ENCODE results near the gene ACTG2. TPM values are rescaled to one million over a fixed set of nuclear protein-coding genes. Genes with fewer than 3 reads are reported as not detected.
"Not testable (repeated sequence)": the region's sequence is repeated elsewhere in the genome, so short reads cannot be mapped to it uniquely, and the experiment has no call there.

The ACTG2 gene
- total RNA-seq, 1 donor = not detected

DNA sequence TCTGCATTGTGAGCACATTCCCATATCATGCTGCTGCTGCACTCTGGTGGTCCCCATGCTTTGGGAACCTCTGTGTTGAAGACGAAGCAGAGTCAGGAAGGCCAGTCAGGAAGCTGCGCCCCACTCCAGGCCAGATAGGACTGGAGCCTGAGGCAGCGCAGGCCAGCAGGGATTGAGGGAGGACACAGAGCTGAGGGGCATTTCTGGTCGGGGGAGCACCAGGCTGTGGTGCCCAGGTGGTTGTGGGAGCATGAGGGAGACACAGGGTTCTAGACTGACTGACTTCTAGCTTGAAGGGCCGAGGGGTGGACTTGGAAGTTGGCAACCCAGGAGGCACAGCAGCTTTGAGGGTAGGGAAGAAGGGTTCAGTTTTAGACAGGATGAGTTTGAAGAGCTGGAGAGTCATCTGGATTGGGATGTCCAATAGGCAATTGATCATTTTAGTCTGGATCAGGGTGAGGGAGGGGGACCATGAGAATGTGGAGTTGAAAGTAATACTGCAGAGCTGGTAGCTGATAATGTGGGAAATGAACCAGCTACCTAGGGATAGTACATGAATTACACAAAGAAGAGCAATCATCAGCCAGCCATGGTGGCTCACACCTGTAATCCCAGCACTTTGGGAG is 1.4 kb upstream of the ACTG2 start:
- no peak for DNase-seq (ENCODE audit: low read depth in 2 of 3, low spot score in 2 of 3)

DNA sequence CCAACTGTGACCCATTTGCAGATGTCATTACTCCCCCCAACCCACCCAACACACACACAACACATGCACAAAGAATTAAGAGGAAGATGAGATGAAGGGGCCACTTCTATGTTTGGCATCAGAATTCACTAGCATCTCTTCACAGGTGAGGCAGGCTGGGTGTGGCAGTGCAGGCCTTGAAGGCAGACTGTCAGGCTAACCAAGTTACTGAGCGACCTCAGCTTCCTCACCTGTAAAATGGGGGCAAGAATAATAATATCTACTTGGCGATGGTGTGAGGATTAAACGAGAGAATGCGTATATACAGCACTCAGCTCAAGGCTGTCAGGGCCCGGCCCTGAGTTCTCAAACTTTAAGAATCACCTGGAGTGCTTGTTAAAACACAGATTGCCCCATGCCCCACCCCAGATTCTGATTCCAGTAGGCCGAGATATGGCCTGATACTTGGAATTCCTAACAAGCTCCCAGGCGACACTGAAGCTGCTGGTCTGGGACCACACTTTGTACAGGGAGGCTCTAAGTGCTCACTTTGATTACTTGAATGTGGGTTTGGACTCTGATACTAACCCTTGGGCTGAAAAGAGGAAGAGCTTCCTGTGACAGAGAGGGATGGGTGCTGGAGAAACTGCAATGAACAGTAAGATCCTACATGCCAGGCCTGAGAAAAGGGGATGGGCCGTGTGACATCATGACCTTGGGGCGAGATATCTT is 1.1 kb downstream of the ACTG2 start:
- DNase-seq (ENCODE audit: low read depth in 2 of 3, low spot score in 2 of 3) = no peak

DNA sequence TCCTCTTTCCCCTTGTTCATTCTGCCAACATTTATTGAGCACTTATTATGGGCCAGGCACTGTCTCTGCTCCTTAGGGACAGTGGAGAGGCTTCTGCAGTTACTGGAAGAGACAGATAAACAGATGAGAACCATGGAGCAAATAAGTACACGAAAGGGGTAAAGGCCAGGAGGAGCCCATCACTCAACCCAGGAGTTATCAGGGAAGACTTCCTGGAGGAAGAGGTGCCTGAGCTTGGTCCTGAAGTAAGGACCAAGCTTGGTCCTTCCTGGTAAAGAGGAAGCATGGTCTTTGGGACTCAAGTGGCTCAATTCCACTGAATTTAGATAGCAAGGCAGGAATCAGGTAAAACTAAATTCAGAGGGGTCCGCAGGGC is 1.7 kb downstream of the ACTG2 start:
- no peak for DNase-seq (ENCODE audit: low read depth in 2 of 3, low spot score in 2 of 3)

DNA sequence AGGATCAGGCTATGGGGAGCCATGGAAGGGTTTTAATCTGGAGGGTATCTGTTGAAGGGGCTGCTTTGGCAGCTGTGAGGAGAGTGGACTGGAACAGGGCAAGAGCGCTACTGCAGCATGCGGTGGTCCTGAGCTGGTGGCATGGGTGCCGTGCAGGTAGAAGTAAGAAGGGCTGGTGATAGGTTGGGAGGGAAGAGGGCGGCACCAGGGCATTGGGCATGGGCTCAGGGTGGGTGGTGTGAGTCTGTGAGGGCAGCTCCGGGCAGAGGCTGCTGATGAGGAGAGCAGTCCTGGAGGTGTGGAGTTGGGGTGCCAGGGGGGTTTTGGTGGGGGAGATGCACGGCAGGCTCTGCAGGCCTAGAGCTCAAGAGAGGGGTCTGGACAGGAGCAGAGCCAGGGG is 2.1 kb downstream of the ACTG2 start:
- no peak for DNase-seq (ENCODE audit: low read depth in 2 of 3, low spot score in 2 of 3)

DNA sequence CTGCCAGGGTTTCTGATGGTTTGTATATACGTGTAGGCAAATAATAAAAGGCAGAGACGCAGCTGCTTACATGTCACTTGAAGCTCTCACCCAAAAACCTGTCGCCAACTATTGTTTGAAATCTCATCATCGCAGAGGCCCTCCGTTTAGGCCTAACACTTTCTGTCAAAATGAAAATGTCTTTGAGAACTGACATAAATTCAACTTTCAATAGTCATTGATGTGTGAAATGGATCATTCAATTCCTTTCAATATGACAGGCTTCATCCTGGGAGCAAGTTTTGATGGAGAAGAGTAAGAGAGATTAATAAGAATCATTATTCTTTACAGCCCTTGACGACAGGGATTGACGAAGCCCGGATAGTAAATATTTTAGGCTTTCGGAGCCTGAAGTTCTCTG is 2.7 kb downstream of the ACTG2 start:
- DNase-seq (ENCODE audit: low read depth in 2 of 3, low spot score in 2 of 3) = no peak

DNA sequence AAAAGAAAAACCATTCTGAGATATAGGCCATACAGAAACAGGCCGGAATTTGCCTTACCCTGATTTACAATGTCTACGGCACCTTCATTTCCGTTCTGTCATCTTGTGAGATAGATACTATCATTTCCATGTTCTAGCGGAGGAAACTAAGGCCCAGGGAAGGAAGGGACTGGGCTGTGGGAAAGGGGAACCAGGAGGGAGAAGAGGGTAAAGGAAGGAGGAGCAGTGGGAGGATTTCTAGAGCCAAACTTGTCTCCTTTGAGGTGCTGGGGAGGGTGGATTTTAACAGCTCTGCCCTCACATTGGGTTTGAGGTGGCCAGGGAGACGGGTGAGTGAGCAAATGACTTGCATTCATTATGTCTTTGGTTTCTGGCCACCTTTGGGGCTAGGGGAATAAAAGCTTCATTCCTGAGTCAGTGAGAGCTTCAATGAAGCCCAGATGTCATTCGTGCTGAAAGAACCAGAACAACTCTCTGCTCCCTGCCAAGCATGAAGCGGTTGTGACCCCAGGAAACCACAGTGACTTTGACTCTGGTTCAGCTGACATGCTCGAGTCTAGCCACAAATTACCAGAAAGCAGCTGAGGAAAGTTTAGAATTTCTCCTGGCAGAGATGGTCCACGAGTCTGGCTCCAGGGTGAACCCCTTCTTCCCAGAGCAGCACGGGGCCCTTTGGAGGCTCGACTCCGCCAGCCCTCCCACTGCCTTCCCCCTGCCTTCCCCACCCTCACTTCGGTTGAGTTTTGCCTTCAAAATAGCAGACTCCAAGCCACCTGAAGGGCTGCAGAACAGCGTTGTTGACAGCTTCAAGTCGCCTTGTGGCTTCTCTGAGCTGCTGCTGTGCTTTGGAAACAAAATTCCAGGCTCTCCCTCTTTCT is 3.8 kb downstream of the ACTG2 start:
- peak in 2 of 3 donors; percentile 50 to 79 for DNase-seq (ENCODE audit: low read depth in 2 of 3, low spot score in 2 of 3)

DNA sequence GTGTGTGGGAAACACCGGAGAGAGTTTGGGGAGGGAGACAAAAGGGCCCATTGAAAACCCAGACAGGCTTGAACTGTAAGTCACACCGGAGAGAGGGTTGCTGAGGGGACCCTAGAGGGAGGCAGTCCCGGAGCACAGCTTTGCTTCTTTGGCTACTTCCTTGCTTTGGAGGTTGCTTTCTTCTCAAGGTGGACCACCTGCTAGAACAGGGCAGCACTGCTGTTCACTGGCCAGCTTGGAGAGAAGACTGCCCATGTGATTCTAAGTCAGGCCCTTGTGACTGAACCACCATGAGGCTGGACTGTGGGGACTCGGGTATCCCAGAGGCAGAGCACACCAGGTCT is 4.4 kb downstream of the ACTG2 start:
- no peak for DNase-seq (ENCODE audit: low read depth in 2 of 3, low spot score in 2 of 3)

DNA sequence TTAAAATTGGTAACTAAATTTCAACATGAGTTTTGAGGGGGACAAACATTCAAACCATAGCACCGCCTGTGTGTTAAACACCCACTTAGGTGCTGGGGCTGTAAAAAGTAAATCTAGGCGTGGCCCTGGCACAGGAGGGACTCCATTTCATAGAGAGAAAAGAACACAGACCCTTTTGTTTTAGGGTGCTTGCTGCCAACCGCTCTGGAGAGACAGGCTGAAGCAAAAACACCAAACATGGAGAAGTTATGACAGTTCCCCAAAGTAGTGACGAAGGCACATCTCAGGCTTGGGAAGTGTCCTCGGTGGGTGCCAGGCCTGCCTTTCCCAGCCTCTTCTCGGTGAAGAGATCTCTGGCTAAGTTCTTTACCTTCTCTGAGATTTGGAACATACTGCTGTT is 5.1 kb downstream of the ACTG2 start:
- no peak for DNase-seq (ENCODE audit: low read depth in 2 of 3, low spot score in 2 of 3)

DNA sequence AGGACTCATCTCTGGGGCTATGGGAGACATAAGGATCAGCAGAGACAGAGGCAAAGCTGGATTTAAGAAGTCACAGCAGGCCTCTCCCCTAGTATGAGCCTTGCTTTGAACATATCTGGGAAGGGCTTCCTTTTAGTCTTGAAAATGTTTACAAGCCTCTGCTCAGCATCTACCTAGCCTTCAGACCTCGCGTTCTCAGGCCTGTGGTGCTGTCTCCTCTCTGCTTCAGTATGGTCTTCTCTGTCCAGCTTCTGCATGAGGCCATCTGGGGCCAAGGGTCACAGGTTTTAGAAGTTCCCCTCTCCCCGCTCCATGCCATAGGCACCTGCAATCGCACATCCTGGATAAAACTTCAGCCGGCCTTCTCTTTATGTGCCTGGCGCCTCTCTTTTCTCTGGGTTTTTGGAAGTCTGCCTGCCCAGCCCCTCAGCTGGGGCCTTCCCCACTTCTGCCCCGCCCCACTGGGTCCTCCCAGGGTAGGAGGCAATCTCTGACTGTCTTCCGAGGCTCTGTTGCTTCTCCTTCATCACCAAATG is 7.1 kb downstream of the ACTG2 start:
- no peak for DNase-seq (ENCODE audit: low read depth in 2 of 3, low spot score in 2 of 3)

DNA sequence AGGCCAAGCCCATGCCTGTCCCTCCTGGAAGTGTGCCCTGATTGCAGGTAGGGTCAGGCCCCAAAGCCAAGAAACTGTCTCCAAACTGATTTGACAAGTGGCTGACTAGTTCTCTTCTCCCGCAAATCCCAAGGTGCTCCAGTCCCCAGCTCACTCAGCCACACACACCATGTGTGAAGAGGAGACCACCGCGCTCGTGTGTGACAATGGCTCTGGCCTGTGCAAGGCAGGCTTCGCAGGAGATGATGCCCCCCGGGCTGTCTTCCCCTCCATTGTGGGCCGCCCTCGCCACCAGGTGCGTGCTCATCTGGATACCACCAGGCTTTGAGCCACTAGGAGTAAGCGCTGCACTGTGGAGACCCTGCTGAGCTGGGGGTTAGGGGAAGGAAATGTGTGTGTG is 8.3 kb downstream of the ACTG2 start:
- DNase-seq (ENCODE audit: low read depth in 2 of 3, low spot score in 2 of 3) = no peak

DNA sequence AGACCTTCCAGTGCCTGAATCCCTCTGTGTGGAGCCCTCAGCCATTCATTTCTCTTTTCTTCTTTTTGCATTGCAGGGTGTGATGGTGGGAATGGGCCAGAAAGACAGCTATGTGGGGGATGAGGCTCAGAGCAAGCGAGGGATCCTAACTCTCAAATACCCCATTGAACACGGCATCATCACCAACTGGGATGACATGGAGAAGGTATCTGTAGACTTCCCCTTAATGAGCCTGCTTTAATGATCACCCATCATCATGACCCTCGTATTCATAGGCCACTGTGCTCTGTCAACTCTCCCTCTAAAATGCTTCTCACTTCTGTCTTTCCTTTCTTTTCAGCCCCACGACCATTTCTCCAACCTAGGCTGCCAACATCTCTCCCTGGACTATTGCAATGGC is 9.5 kb downstream of the ACTG2 start:
- DNase-seq (ENCODE audit: low read depth in 2 of 3, low spot score in 2 of 3) = no peak

DNA sequence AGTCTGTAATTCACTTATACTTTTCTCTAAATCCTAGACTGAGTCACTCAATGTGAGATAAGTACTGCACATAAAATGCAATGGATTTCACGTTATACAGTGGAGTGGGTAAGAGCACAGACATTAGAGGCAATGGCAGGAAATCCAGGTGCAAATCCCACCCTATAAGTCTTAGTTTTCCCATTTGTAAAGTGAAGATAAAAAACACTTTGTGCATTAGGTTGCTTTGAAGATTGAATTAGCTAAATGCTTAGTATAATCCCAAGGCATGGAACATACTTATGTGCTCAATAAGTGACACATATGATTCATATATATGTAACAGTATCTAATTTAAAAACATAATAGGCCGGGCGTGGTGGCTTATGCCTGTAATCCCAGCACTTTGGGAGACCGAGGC is 10.5 kb downstream of the ACTG2 start:
- DNase-seq (ENCODE audit: low read depth in 2 of 3, low spot score in 2 of 3) = no peak

DNA sequence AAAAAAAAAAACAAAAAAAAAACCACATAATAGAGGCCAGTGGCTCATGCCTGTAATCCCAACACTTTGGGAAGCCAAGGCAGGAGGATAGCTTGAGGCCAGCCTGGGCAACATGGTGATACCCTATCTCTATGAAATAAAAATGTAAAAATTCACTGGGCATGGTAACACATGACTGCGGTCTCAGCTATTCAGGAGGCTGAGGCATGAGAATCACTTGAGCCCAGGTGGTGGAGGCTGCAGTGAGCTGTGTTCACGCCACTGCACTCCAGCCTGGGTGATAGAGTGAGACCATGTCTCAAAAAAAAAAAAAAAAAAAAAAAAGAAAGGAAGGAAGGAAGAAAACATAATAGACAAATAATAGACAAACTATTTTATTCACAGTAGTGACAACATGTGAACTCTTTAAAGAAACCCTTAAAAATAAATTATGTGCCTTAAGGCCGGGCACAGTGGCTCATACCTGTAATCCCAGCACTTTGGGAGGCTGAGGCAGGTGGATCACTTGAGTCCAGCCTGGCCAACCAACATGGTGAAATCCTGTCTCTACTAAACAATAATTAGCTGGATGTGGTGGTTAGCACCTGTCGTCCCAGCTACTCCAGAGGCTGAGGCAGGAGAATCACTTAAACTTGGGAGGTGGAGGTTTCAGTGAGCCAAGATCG is 11.3 kb downstream of the ACTG2 start:
- DNase-seq (ENCODE audit: low read depth in 2 of 3, low spot score in 2 of 3) = not testable (repeated sequence)

DNA sequence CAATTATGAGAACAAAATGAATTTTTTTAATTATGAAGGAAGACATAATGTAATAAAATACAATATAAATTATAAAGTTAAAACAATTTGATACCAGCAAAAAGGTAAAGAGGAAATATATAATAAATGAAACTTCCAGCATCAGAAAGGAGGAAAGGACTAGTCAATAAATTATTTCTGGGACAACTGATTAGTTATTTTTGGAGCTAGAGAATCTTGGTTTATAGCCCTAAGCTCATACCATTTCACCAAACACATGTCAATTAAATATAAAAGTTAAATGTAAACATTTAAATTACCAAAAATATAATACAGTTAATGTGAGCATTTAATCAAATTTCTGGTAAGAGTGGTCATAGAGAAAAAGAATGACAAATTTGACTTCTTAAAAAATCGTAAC is 12.1 kb downstream of the ACTG2 start:
- no peak for DNase-seq (ENCODE audit: low read depth in 2 of 3, low spot score in 2 of 3)

DNA sequence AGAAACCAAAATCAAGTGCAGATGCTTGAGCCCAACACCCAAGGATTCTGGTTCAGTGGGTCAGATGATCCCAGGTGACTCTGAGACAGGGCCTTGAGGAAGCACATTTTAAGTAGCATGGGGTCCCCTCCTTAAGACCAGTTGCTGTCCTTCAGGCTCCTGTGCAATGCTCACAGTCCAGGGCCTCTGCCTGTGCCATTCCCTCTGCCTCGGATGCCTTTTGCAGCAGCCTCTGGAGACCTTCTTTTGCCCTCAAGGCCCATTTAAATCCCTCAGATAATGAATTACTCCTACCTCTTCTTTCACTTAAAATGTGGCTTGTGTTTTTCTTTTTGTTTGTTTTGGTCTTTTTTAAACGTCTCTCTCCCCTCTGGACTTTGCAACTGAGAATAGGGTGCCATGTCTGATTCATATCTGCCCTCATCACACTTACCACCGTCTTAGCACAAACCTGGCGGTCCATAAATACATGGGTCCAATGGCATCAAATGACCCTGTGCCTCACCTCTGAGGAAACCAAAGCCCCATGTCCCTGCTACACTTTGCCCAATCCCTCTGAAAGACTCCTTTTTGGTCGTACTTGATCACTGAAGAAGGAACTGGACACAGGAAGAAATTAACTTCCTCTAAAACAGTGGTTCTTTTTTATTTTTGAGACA is 14.2 kb downstream of the ACTG2 start:
- no peak for DNase-seq (ENCODE audit: low read depth in 2 of 3, low spot score in 2 of 3)

DNA sequence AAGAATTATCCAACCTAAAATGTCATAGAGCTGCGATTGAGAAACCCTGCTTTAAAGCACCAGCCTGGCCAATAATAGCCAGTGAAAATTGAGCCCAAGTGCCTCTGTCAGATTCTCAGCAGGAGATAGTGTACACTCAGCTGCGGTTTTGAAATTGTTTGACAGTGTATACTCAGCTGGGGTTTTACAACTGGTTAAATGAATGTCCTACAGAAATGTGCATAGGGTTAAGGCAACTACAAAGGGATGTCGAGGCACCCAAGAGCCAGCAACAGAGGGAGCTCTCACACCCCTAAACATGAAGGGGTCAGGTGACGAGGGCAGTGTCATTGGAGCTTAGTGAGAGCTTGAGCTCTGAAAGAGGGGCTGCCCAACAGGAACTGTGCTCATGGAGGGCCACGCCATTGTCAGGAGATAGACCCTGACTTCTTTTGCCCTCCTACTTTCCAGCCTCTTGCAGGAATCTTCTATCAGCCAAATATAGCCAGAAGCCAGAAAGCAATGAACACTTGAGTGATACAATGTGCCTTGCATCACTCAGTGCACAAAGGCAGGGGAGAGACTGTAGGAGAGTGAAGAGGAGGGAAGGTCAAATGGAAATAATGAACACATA is 15.1 kb downstream of the ACTG2 start:
- DNase-seq (ENCODE audit: low read depth in 2 of 3, low spot score in 2 of 3) = peak; percentile 21 to 65 (median 32)

DNA sequence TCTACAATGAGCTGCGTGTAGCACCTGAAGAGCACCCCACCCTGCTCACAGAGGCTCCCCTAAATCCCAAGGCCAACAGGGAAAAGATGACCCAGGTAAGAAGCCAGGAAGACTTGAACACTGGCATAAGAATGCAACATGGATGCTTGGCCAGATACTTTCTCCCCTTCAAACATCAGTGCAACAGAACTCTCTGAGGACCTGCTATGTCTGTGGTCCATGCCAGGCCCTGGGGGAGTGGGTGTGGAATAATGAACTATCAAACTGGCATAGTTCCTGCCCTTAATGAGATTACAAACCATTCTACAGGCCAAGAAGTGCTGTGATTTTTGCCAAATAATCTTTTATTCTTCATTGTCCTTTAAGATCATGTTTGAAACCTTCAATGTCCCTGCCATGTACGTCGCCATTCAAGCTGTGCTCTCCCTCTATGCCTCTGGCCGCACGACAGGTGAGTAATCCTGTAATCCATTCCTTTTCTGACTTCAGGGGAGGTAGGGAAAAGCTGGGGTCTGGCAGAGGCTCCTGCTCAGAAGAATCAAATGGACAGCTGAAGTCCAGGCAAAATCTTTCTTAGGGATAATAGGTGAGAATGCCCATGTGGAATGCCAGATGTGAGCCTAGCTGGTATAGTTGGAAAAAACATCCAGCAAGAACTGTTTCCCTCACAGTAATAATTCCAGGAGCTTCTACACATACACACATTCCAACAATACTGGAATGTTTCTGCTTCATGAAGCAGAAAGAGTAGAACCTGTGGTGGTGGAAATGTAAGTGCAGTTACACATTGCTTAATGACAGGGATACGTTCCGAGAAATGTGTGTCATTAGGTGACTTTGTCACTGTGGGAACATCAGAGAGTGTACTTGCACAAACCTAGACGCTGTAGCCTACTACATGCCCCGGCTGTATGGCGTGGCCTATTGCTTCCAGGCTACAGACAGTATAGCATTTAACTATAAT is 16.2 kb downstream of the ACTG2 start:
- no peak for DNase-seq (ENCODE audit: low read depth in 2 of 3, low spot score in 2 of 3)

DNA sequence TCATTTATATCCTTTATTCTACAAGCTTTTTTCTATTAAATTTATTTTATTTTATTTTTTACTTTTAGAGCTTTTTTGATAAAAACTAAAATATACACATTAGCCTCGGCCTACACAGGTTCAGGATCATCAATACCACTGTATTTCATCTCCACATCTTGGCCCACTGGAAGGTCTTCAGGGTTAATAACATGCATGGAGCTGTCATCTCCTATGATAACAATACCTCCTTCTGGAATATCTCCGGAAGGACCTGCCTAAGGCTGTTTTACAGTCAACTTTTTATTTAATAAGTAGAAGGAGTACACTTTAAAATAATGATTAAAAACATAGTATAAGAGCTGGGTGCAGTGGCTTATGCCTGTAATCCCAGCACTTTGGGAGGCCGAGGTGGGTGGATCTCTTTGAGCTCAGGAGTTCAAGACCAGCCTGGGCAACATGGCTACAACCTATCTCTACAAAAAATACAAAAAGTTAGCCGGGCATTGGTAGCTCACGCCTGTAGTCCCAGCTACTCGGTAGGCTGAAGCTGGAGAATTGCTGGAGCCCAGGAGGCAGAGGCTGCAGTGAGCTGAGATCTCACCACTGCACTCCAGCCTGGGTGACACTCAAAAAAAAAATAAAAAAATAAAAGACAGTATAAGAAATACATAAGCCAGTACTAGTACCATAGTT is 18.2 kb downstream of the ACTG2 start:
- DNase-seq (ENCODE audit: low read depth in 2 of 3, low spot score in 2 of 3) = no peak
